Measurements from ENCODE around the gene MPI.
"Not testable (repeated sequence)": the region's sequence is repeated elsewhere in the genome, so short reads cannot be mapped to it uniquely, and the experiment has no call there.

Gene MPI

DNA sequence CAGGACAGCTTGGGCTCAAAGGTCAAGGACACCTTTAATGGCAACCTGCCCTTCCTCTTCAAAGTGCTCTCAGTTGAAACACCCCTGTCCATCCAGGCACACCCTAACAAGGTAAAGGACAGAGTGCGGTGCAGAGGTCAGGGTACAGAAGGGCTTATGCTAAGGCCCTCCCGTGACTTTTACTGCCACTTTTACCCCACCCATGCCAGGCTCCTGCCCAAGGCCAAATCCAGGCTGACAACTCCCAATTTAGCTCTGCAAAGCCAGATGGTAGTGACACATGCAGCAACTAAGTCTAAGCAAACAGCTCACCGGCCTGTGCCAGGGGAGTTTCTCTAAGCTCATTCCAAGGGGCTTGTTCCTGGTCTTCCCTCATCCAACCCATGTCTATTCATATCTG, 1.6 kb downstream of the MPI start:
- DNase-seq (ENCODE audit: low read depth in 2 of 2): no peak

DNA sequence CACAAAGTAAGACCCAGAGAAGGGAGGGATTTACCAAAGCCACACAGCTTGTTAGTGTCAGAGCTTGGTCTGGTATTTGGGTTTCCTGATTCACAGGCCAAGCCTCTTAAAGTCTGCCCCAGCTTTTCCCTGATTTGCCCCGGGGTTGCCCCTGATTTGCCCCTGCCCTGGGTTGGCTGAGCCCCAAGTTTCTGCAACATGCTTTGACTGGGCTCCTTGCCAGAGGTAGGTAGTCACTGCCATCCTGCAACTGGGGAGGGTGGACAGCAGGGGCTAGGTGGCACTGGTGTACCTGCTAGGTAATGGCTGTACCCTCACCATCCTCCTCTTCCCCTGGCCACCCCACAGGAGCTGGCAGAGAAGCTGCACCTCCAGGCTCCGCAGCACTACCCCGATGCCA, 2.5 kb downstream of the MPI start:
- DNase-seq (ENCODE audit: low read depth in 2 of 2): no peak

DNA sequence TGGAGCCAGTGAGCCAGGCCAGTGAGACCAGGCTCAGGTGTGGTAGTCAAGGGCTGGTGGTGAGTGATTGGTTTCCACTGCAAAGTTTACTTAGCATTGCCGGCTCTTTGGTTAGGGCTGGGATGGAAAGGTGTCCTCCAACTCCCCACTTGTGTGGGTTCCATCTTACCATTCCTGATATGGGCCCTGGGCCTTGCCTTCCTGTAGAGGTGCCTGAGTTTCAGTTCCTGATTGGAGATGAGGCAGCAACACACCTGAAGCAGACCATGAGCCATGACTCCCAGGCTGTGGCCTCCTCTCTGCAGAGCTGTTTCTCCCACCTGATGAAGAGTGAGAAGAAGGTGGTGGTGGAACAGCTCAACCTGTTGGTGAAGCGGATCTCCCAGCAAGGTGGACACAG, 3.1 kb downstream of the MPI start:
- DNase-seq (ENCODE audit: low read depth in 2 of 2): no peak

DNA sequence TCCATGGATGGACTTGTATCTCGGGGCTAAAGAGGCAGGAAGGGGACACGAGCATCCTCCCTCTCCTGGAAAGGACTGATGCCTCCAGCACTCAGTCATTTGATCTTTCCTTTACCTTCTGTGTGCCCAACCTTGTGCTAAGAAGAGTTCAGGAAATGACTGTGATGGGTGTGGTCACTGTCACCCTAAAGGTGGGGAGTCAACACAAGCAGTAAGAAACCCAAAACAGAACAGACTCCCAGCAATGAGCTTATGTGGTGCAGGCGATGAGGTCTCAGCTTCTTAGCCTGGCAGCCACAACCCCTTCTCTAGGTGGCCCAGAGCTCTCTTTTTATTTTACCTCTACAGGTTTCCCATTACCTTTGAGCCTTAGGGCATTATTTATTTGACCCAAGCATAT, 3.8 kb downstream of the MPI start:
- DNase-seq (ENCODE audit: low read depth in 2 of 2): no peak

DNA sequence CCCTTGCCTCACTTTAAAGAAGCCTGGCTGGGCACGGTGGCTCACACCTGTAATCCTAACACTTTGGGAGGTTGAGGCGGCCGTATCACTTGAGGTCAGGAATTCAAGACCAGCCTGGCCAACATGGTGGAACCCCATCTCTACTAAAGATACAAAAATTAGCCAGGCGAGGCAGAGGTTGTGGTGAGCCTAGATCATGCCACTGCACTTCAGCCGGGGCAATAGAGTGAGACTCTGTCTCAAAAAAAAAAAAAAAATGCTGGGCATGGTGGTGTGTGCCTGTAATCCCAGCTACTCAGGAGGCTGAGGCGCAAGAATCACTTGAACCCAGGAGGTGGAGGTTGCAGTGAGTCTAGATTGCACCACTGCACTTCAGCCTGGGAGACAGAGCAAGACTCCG, 4.5 kb downstream of the MPI start:
- DNase-seq (ENCODE audit: low read depth in 2 of 2): not testable (repeated sequence)

DNA sequence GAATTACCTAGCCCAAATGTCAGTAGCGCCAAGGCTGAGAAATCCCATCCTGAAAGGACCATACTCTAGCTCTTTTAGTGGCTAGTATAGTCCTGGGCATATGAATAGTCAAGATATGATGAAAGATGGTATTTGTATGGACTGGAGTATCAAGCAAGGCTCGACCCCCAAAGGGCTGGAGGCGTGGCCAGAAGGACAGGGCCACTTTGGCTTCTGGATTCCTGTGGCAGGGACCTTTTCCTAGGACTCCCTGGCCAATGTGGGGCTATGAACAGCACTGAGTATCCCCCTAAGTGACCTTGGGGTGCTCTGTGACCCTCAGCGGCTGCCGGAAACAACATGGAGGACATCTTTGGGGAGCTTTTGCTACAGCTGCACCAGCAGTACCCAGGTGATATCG, 6.0 kb downstream of the MPI start:
- no peak for DNase-seq (ENCODE audit: low read depth in 2 of 2)

DNA sequence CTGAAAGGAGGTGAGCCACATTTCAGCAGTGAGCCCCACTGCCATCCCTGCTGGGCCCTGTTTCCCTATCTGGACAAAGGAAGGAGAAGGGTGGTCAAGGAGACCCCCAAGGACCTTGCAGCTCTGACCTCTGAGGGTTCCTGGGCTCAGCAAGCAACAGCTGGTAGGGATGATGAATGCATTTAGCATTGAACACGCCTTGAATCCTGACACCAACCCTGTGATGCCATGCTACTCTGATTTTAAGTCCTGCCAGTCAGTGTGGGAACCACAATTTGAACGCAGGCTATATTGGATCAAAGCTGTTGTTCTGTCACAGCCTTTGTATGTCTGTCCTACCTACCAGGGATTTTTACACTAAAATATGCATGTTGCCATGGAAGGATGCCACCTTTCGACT, 6.5 kb downstream of the MPI start:
- no peak for DNase-seq (ENCODE audit: low read depth in 2 of 2)

DNA sequence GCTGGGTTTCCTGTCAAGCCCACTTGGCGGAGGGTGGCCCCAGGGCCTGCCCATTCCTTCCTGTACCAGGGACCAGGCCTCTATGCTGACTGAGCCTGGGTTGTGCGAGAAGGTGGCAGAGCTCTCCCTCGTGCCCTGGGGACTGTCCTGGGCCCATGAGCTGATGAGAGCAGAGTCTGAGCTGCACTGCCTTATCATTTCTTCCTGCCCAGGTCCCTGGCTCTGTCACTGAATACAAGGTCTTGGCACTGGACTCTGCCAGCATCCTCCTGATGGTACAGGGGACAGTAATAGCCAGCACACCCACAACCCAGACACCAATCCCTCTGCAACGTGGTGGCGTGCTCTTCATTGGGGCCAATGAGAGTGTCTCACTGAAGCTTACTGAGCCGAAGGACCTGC, 7.5 kb downstream of the MPI start:
- DNase-seq (ENCODE audit: low read depth in 2 of 2): no peak

DNA sequence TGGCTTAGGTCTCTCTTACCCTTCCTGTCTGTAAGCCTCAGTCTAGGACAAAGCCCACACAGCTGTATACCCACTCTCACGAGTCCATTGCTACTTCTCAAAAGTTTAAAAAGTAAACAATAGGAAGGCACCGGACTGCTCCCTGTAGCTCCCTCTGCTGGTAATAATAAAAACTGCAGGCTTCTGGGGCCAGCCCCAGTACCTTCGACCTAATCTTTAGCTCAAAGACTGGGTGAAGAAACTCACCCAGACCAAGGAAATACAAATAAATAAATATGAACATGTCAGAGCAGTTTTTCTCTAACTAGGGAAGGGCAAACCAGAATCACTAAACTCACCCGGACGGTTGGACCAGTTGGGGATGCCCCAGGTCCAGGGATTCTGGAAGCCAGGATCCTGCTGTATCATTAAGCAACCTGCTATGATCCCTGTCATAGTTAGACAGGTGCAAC, 11.8 kb downstream of the MPI start:
- DNase-seq (ENCODE audit: low read depth in 2 of 2): peak; percentile 36 to 41

DNA sequence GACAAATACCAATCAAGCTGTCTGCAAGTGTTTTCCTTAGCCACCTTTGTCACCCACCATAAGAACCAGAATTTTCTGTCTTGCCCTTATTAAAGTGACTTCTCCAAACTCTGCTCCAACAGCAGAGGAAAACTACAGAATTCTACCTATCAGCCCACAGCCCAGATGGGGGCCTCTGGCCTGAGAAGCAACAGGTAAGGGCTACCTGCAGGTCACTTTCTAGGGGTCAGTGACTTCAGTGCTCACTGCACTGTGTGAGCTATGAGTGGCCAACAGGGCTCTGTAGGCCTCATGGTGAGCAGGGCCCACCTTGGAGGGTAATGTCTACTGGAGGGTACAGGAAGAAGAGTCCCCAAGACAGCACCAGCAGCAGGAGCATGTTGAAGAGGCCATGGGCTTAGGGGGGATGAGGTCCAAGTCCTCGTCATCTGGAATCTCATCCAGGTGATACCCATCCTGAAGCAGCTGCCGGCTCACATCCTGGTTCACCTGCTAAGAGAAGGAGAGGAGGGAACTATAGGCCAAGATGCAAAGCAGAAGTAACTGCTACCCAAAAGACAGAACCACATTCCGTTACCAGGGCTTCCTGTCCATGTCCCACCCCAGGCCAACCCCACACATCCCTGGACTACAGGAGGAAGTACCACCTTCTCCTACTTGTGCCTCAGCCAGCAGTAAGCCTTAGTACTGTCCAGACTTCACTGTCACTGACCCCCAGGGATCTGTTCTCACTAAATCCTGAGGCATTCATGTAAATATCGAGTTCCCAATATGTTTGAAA, 12.6 kb downstream of the MPI start:
- DNase-seq (ENCODE audit: low read depth in 2 of 2): no peak

DNA sequence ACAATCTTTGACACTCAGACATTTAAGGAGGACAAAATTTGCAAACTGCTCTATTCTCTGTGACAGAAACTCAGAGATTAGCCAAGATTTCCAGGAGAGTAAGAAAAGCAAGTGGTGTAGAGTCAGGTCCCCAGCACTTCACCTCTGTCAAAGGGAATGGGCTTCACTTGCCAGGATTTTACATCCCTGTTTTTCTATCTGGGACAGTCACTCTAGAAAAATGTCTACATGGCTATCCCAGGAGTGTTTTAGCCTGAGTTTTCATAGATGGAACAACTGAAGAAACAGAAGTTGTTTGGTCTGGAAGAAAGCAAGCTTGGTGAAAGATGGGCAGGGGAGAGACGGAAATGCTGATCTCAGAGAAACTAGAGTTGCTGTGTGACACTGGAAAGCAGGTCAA, 13.8 kb downstream of the MPI start:
- no peak for DNase-seq (ENCODE audit: low read depth in 2 of 2)

DNA sequence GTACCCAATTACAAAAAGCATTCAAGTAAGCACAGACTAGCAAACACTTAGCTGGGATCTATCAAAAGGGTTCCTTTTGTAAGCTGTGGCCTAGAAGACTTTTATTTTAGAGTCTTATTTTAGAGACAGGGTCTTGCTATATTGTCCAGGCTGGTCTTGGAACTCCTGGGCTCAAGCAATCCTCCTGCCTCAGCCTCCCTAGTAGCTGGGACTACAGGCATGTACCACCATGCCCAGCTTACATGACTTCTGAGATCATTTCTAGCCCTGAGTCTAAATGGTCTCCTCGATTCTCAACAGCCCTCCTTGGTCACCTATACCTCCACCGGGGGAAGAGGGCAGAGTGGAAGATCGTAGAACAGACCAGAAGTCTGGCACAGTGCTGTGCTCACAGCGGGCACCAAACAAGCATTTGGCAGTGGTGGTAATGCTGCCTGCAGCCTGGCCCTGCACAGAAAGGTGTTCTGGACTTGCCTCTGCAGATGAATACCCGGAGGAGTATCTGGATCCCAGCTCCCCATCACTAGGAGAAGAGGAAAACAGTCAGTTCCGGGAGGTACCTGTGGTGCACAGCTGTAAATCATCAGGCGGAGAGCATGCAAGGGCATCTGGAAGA, 14.5 kb downstream of the MPI start:
- no peak for DNase-seq (ENCODE audit: low read depth in 2 of 2)

DNA sequence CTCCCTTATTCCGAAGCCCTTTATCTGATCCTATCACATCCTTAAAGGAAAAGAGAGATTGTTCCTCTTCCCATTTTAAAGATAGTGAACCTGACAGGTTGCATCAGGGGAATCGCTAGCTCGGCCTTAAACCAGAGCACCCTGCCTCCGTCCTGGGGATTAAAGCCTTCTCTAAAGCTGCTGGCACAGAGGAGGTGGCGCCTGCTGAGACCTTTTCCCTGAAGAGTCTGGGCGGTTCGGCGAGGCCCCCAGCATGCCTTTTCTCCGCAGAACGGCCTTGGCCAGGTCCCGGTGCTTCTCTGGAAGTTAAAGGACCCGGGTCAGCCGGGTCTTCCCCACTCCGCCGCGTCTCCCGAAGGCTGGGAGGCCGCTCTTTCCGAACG, 16.2 kb downstream of the MPI start:
- DNase-seq (ENCODE audit: low read depth in 2 of 2): no peak

DNA sequence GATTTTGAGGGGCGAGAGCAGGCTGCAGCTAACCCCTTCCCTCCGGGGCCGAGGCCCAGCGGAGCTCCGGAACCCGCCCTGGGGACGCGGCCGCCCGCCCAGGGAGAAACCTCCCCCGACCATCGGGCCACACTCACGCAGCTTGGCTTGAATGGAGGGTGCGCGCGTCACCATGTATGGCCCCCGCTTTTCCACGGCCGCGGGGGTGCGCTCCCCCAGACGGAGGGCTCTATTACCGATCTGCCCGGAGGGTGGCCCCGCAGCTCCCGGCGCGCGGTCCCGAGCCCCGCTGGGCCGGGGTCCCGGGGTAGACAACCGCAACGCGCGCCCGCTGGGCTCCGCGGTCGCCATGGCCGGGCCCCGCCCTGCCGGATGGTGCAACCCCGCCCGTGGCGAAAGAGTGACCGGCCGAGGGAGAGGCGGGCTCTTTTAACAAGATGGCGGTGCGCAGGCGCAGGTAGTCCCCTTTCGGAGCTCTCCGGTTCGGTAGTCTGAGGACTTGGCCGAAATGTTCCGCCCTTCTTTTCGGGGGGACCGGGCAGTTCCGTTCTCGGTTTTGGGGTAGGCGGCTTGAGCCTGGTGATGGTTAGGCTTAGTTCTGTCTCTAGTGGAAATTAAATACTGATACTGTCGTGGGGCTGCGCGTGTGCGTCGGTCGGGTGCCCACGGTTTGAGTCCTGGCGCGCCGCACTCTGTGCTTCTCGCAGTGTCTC, 16.8 kb downstream of the MPI start, which contains the start of gene FAM219B:
Gene FAM219B, minus strand, starts transcription at position 402 of the 713 bp plus-strand sequence. Its CDS starts 51 bp downstream, at position 351.
- DNase-seq (ENCODE audit: low read depth in 2 of 2): peak in 1 of 2 donors; percentile 48

DNA sequence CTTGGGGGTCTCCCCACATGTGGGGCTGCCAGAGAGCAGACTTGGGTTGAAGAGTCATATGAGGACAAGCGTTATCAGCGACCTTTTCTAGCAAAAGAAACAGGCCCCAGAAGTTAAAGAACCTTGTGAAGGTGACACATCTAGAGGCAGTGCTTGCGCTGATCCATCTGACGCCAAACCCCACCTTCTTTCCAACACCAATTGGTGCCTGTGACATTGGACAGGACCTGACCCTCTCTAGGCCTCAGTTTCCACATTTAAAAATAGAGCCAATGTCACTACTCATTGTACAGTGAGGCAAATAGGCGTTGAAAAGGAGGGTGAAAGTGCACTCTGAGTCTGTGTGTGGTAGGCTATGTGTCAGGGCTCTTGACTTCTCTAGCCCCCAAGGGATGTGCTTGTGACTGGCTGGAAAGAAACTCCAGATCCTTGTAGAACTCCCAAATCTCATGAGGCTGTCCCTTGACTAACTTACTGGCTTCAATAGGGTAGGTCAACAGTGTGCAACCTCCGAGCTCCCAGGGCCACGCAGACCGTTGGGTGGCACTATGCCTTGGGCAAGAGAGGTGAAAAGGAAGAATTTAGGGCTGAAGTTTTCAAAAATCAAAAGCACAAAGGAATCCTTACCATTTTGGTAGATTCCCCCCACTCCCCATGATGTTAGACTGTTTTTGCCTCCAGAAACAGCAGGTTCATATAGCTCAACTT, 17.5 kb downstream of the MPI start:
- no peak for DNase-seq (ENCODE audit: low read depth in 2 of 2)

DNA sequence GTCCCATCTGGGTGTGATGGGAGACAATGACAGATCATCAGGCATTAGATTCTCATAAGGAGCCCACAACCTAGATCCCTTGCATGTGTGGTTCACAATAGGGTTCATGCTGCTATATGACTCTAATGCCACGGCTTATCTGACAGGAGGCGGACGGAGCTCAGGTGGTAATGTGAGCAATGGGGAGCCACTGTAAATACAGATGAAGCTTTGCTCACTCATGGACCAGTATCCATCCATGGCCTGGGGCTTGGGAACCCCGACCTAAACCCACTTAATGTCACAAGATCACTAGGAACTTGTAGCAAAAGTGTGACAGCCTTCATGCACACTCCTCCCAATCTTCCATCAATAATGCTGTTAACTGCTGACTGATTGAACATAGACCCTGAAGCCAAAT, 18.8 kb downstream of the MPI start:
- no peak for DNase-seq (ENCODE audit: low read depth in 2 of 2)

DNA sequence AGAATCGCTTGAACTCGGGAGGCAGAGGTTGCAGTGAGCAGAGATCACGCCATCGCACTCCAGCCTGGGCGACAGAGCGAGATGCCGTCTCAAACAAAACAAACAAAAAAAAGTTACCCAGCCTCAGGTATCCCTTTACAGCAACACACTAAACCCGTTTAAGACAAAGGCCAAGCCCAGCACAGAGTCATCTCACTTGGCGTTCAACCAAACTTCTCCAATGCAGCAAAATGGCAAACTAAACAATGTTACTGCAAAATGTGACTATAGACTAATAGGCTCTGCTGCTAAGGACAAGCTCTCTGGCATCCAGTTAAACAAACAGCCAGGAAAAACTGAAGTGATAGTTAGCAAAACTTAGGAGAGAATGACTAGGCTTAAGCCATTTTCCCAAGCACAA, 23.2 kb downstream of the MPI start:
- DNase-seq (ENCODE audit: low read depth in 2 of 2): no peak

DNA sequence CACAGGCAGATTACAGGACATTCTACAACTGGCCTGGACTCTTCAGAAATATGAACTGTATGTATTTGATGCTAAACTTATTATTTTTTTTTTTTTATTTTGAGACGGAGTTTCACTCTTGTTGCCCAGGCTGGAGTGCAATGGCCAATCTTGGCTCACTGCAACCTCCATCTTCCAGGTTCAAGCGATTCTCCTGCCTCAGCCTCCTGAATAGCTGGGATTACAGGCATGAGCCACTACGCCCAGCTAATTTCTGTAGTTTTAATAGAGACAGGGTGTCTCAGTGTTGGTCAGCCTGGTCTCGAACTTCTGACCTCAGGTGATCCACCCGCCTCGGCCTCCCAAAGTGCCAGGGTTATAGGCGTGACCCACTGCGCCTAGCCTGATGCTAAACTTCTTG, 24.0 kb downstream of the MPI start:
- not testable (repeated sequence) for DNase-seq (ENCODE audit: low read depth in 2 of 2)

DNA sequence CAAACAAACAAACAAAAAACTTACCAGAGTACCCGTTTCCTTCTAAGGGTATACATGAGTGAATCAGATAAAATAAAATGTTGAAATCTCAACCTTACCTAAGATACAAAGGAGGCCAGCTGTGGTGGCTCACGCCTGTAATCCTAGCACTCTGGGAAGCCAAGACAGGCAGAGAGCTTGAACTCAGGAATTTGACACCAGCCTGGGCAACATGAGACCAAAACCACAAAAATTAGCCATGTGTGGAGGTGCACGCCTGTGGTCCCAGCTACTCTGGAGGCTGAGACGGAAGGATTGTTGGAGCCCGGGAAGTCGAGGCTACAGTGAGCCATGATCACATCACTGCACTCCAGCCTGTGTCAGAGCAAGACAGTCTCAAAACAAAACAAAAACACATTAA, 27.8 kb downstream of the MPI start:
- DNase-seq (ENCODE audit: low read depth in 2 of 2): no peak

DNA sequence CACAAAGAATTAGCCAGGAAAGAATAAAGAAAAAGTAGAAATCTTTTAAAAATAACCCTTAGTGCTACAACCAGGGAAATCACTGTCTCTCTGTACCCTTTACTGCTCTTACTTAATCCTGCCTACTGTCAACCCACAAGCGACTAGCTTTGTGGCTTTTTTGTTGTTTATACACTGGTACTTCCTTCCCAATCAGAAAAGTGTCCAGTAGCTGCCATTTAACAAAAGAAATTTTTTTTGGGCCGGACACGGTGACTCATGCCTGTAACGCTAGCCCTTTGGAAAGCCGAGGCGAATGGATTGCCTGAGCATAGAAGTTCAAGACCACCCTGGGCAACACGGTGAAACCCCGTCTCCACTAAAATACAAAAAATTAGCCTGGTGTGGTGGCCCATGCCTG, 30.6 kb downstream of the MPI start:
- no peak for DNase-seq (ENCODE audit: low read depth in 2 of 2)

DNA sequence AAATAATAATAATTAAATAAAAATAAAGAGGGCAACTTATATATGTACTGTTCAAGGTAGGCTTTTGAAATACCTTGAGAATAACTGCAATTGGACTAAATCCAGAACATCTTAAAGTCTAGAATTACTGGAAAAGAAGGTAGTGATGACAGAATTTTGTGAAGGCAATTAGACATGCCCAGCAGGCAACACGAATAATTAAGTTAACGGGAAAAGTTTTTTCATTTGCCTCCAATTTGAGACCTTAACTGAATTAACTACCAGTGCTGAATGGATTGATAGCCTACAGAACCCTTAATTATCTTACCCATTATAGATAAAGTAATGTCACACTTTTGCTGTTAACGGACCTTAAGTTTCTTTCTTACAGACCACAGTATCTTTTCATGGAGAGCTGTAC, 34.7 kb downstream of the MPI start:
- DNase-seq (ENCODE audit: low read depth in 2 of 2): no peak

DNA sequence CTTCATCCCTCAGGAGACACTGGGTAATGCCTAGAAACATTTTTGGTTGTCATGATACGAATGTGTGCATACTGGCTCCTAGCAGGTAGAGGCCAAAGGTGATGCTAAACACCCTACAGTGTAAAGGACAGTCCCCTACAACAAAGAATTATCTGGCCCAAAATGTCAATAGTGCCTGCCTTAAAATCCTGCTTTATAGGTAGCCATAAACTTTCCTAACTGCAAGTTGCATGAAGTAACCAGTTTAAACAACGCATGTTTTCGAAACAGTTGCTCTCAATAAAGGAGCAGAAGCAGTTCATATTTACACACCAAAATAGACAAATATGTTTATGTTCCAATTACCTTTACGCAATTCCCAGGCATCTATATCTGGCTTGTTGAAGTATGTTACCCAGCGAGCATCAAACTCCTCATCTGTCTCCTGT, 38.9 kb downstream of the MPI start:
- DNase-seq (ENCODE audit: low read depth in 2 of 2): no peak
